ENCODE results near the gene FAM53B.

FAM53B gene

GRCh38 chr10:124709861-124710260, 34.3 kb downstream of the FAM53B start:
- DNase-seq (ENCODE audit: low read depth in 2 of 2) = no peak

GRCh38 chr10:124708922-124709520, 35.2 kb downstream of the FAM53B start:
- no peak for DNase-seq (ENCODE audit: low read depth in 2 of 2)

- no peak for DNase-seq (ENCODE audit: low read depth in 2 of 2)
Measured at GRCh38 chr10:124708246-124708779, 35.9 kb downstream of the FAM53B start.

GRCh38 chr10:124707551-124707950, 36.6 kb downstream of the FAM53B start:
- no peak for DNase-seq (ENCODE audit: low read depth in 2 of 2)

- DNase-seq (ENCODE audit: low read depth in 2 of 2) = no peak
Measured at GRCh38 chr10:124707144-124707467, 37.1 kb downstream of the FAM53B start.

GRCh38 chr10:124706462-124707143, 37.6 kb downstream of the FAM53B start:
- no peak for DNase-seq (ENCODE audit: low read depth in 2 of 2)

GRCh38 chr10:124705817-124706461, 38.2 kb downstream of the FAM53B start:
- DNase-seq (ENCODE audit: low read depth in 2 of 2) = no peak

- no peak for DNase-seq (ENCODE audit: low read depth in 2 of 2)
Measured at GRCh38 chr10:124705381-124705740, 38.8 kb downstream of the FAM53B start.

- DNase-seq (ENCODE audit: low read depth in 2 of 2) = no peak
Measured at GRCh38 chr10:124704428-124705380, 39.5 kb downstream of the FAM53B start.

GRCh38 chr10:124703778-124704427, 40.3 kb downstream of the FAM53B start:
- no peak for DNase-seq (ENCODE audit: low read depth in 2 of 2)

- DNase-seq (ENCODE audit: low read depth in 2 of 2) = no peak
Measured at GRCh38 chr10:124703372-124703771, 40.8 kb downstream of the FAM53B start.

- DNase-seq (ENCODE audit: low read depth in 2 of 2) = no peak
Measured at GRCh38 chr10:124701881-124702656, 42.1 kb downstream of the FAM53B start.

- DNase-seq (ENCODE audit: low read depth in 2 of 2) = no peak
Measured at GRCh38 chr10:124701435-124701834, 42.7 kb downstream of the FAM53B start.

GRCh38 chr10:124701038-124701365, 43.2 kb downstream of the FAM53B start:
- DNase-seq (ENCODE audit: low read depth in 2 of 2) = no peak

- no peak for DNase-seq (ENCODE audit: low read depth in 2 of 2)
Measured at GRCh38 chr10:124700293-124701037, 43.7 kb downstream of the FAM53B start.

- no peak for DNase-seq (ENCODE audit: low read depth in 2 of 2)
Measured at GRCh38 chr10:124699471-124700292, 44.5 kb downstream of the FAM53B start.

GRCh38 chr10:124698545-124699469, 45.4 kb downstream of the FAM53B start:
- DNase-seq (ENCODE audit: low read depth in 2 of 2) = no peak

All from stimulated activated CD8-positive, alpha-beta memory T cell treated with anti-CD3 and anti-CD28 coated beads, Interleukin-7, amount 100 ng/mL, for 1 hour (primary cell).